ENCODE results near the gene SVBP. TPM values are rescaled to one million over a fixed set of nuclear protein-coding genes. Genes with fewer than 3 reads are reported as not detected.

SVBP gene
- total RNA-seq, 2 donors from 2014 or later = 15.0 to 42.5 TPM

GRCh38 chr1:42776502-42776901 is 40.7 kb downstream of the SVBP start:
- no peak for DNase-seq (ENCODE audit: low spot score)
- no peaks in the 10 kb centered on the region for H3K9me3 ChIP-seq
- H3K4me3 ChIP-seq = no peak overlapping the region
- WGBS = 95% methylated on average over 6 of the region's 6 CpGs
- TF ChIP-seq POLR2AphosphoS5 (IDR thresholded peaks at IDR 0.05) = no peak
- H3K36me3 ChIP-seq = peaks cover 7% of the 10 kb centered on the region in 2 donors
- H3K4me1 ChIP-seq (replicated peaks) = no peaks in the 10 kb centered on the region
- no peaks in the 10 kb centered on the region for H3K27me3 ChIP-seq (replicated peaks; ENCODE audit: insufficient read depth)
- intact Hi-C loops (cut with DNase I) = loop anchor here (5.0 kb wide), 1 partner anchor 296 kb away; no protein-coding TSS in a partner anchor
- H3K27ac ChIP-seq = no peak overlapping the region

- intact Hi-C loops (cut with DNase I) = loop anchor here (5.0 kb wide), 1 partner anchor 297 kb away; no protein-coding TSS in a partner anchor
These were observed 42.2 kb downstream of the SVBP start for GRCh38 chr1:42774928-42775526.

GRCh38 chr1:42773420-42773819 is 43.8 kb downstream of the SVBP start:
- intact Hi-C loops (cut with DNase I) = no loop called here
- Histone ChIP-seq H3K4me1 (replicated peaks) (no peaks in the 10 kb centered on the region), H3K27ac (no peak overlapping the region), H3K36me3 (peaks cover 7% of the 10 kb centered on the region in 2 donors), H3K9me3 (no peaks in the 10 kb centered on the region), H3K27me3 (replicated peaks; ENCODE audit: insufficient read depth) (no peaks in the 10 kb centered on the region), H3K4me3 (no peak overlapping the region)
- TF ChIP-seq POLR2A (IDR thresholded peaks at IDR 0.05) (no peak), CTCF (IDR thresholded peaks at IDR 0.05) (no peak), POLR2AphosphoS5 (IDR thresholded peaks at IDR 0.05) (no peak)
- DNase-seq (ENCODE audit: low spot score) = no peak
- 89% methylated on average over 2 of the region's 2 CpGs for WGBS

More at GRCh38 chr1:42774928-42775526, 42.2 kb downstream of the SVBP start:
- Histone ChIP-seq H3K27me3 (replicated peaks; ENCODE audit: insufficient read depth) (no peaks in the 10 kb centered on the region), H3K9me3 (no peaks in the 10 kb centered on the region), H3K4me3 (no peak overlapping the region), H3K27ac (no peak overlapping the region), H3K4me1 (replicated peaks) (no peaks in the 10 kb centered on the region), H3K36me3 (peaks cover 7% of the 10 kb centered on the region in 2 donors)
- DNase-seq (ENCODE audit: low spot score) = no peak
- WGBS = 83% methylated on average over 5 of the region's 5 CpGs
- TF ChIP-seq POLR2A (IDR thresholded peaks at IDR 0.05) (no peak), CTCF (IDR thresholded peaks at IDR 0.05) (no peak), POLR2AphosphoS5 (IDR thresholded peaks at IDR 0.05) (no peak)

DNA sequence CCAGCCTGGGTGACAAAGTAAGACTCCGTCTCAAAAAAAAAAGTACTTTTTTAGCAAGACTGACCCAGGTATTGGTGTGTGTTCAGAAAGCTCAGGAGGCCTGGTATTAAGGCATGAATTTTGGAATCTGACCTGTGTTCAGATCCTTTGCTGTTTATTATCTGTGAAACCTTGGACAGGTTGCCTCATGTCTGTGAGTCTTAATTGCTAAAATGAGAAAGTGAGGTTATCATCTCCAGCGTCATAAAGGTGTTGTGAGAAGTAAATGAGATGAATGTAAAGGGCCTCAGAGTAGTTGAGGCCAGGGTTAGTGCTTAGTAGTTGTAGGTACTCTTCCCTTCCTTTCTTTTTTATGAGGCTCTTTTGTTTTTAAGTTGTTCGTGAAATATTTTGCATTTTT is 47.4 kb downstream of the SVBP start:
- Histone ChIP-seq H3K27me3 (replicated peaks; ENCODE audit: insufficient read depth) (no peaks in the 10 kb centered on the region), H3K4me3 (no peak overlapping the region), H3K36me3 (peaks cover 0 to under 1% of the 10 kb centered on the region in 2 donors), H3K9me3 (no peaks in the 10 kb centered on the region), H3K4me1 (replicated peaks) (peaks cover 9% of the 10 kb centered on the region), H3K27ac (no peak overlapping the region)
- TF ChIP-seq CTCF (IDR thresholded peaks at IDR 0.05) (no peak), POLR2A (IDR thresholded peaks at IDR 0.05) (no peak), POLR2AphosphoS5 (IDR thresholded peaks at IDR 0.05) (no peak)
- WGBS = 88% methylated on average over 3 of the region's 3 CpGs
- DNase-seq (ENCODE audit: low spot score) = no peak
- intact Hi-C loops (cut with DNase I) = loop anchor here (10.0 kb wide), 2 partner anchors 155 to 305 kb away; partner anchors contain the start of gene CCDC30

GRCh38 chr1:42768172-42768571 is 49.0 kb downstream of the SVBP start:
- WGBS = 82% methylated on average over 2 of the region's 2 CpGs
- H3K27me3 ChIP-seq (replicated peaks; ENCODE audit: insufficient read depth) = no peaks in the 10 kb centered on the region
- H3K27ac ChIP-seq = no peak overlapping the region
- no peaks in the 10 kb centered on the region for H3K36me3 ChIP-seq
- H3K4me3 ChIP-seq = peak overlapping the region; percentile 86 to 95
- no peak for DNase-seq (ENCODE audit: low spot score)
- intact Hi-C loops (cut with DNase I) = loop anchor here (10.0 kb wide), 2 partner anchors 157 to 303 kb away; partner anchors contain the start of gene CCDC30
- no peaks in the 10 kb centered on the region for H3K9me3 ChIP-seq
- H3K4me1 ChIP-seq (replicated peaks) = peaks cover 9% of the 10 kb centered on the region
- TF ChIP-seq POLR2A (IDR thresholded peaks at IDR 0.05) (no peak), POLR2AphosphoS5 (IDR thresholded peaks at IDR 0.05) (no peak), CTCF (IDR thresholded peaks at IDR 0.05) (no peak)
